Heart right ventricle (tissue), 16 donors: ENCODE data around the gene BNIP3. TPM values are rescaled to one million over a fixed set of nuclear protein-coding genes. Genes with fewer than 3 reads are reported as not detected.

Experiments
- ATAC-seq, 8 donors: fragments of 200-7000 bp; cut with Tn5 transposase; one replicate each; pipeline ENCODE4 v1.9.1; 2020; ENCODE audit warnings: mild to moderate bottlenecking in 8 of 8, moderate library complexity in 8 of 8, moderate number of reproducible peaks in 1 of 8
- DNase-seq, 2 donors: peaks; one replicate each; pipeline ENCODE4 v3.0.0-alpha.2; 2020
- H3K27ac ChIP-seq, 10 donors: fragments of 200-600 bp; sonication (generic) in 2 of 10; one replicate each; pipeline versions ENCODE4 v1.5.0 to v1.8.0; 2020 to 2022; ENCODE audit warnings: mild to moderate bottlenecking in 3 of 10
- H3K27me3 ChIP-seq, 7 donors: fragments of 200-600 bp; one replicate each; pipeline ENCODE4 v1.8.0; 2021 to 2022; ENCODE audit warnings: mild to moderate bottlenecking in 2 of 7
- H3K36me3 ChIP-seq, 9 donors: fragments of 200-600 bp; sonication (generic) in 1 of 9; one replicate each; pipeline versions ENCODE4 v1.5.0 to v1.8.0; 2020 to 2022; ENCODE audit warnings: mild to moderate bottlenecking in 2 of 9
- H3K4me1 ChIP-seq, 9 donors: fragments of 200-600 bp; sonication (generic) in 1 of 9; one replicate each; pipeline versions ENCODE4 v1.5.0 to v1.8.0; 2020 to 2022; ENCODE audit warnings: mild to moderate bottlenecking in 4 of 9
- H3K4me3 ChIP-seq, 10 donors: fragments of 200-600 bp; sonication (generic) in 2 of 10; one replicate each; pipeline versions ENCODE4 v1.5.0 to v1.8.0; 2020 to 2022; ENCODE audit warnings: mild to moderate bottlenecking in 7 of 10, moderate library complexity in 2 of 10
- H3K9me3 ChIP-seq, 11 donors: fragments of 200-600 bp in 10 of 11; sonication (generic) in 2 of 11; one replicate each; pipeline versions ENCODE4 v1.5.0 to v1.8.0; 2013 to 2022; ENCODE audit warnings: mild to moderate bottlenecking in 2 of 11, control low read depth in 1 of 11, moderate library complexity in 1 of 11
- CTCF ChIP-seq, 9 donors: fragments of 200-600 bp; sonication (generic) in 2 of 9; IDR thresholded peaks; one replicate each; pipeline versions ENCODE4 v1.5.0 to v1.8.0; 2021 to 2022; ENCODE audit warnings: antibody characterized with exemption in 9 of 9, mild to moderate bottlenecking in 5 of 9, moderate library complexity in 1 of 9
- WGBS, 2 donors: extraction: QIAGEN DNeasy Blood & Tissue Kit; methylation state at CpG; one replicate each; pipeline ENCODE4 v1.1.7; 2013; ENCODE audit warnings: inconsistent platforms in 1 of 2; 5-methylcytosine and 5-hydroxymethylcytosine counted together
- intact Hi-C, 10 donors: fragments of 100-400 bp; cut with DNase I; formaldehyde crosslinking; loops; one replicate each; pipeline versions ENCODE4 v1.11.1 to v1.14.2; 2022
- polyA plus RNA-seq, 2 donors: library from polyadenylated mRNA; stranded (reverse); fragments of 200-250 nt; gene quantifications; one replicate each; pipeline ENCODE4 v1.2.3, GENCODE V29; 2013
- total RNA-seq, 10 donors: library from RNA; stranded (reverse); fragmentation: NEBNext Ultra II Directional in 3 of 10; extraction: Animal tissue kit (Norgen Biotek cat#: 25700) in 3 of 10; gene quantifications; one replicate each; pipeline versions ENCODE4 v1.2.1 to v1.2.4, GENCODE V29; 2021 to 2023
- donor health status: Arrhythmogenic right ventricular cardiomyopathy.
- donor health status: ischemic (EF 13 %, LVEDD 7.1; RV severe dilation, severe dysfunction).
- donor health status: healthy with polysubstance abuse.
- donor health status: DM: no; HTN: yes; CAD: no.
- donor health status: DM: no; HTN: no; CAD: no.
- donor health status: ischemic (EF 25% LVEDD 6.9; RV normal size, moderate dysfunction).
- donor health status: ischemic (EF 25% LVEDD 5.7; RV mildly dilated, moderate dysfunction).
- donor health status: healthy.
- donor health status: DM: yes; HTN: yes; CAD: no.
- donor health status: Ischemic cardiomyopathy.
- donor health status: ischemic (EF 35%, LVEDD 5.7; RV mildly dilated, moderate dysfunction).
- donor health status: nonischemic (EF 11% LVEDD 7.7; RV severe dilation, severe dysfunction).
- donor health status: DM: yes; HTN: yes; CAD: no.
- donor health status: PGD.
- donor health status: ischemic (EF 29% LVEDD 5.4; RV normal size, mild dysfunction).
- donor health status: nonischemic (EF 23%, LVEDD 6.1; RV moderate dilation, normal function).

The BNIP3 gene
- total and polyA plus RNA-seq, 12 donors: 34.6 to 211 (median 148) TPM

- WGBS, 2 donors: 87 to 91% methylated on average over 14 of the region's 14 CpGs
- no peak overlapping the region for H3K4me3 ChIP-seq
- intact Hi-C loops: no loop called here
Measured at GRCh38 chr10:131946321-131946751, 35.4 kb downstream of the BNIP3 start.

DNA sequence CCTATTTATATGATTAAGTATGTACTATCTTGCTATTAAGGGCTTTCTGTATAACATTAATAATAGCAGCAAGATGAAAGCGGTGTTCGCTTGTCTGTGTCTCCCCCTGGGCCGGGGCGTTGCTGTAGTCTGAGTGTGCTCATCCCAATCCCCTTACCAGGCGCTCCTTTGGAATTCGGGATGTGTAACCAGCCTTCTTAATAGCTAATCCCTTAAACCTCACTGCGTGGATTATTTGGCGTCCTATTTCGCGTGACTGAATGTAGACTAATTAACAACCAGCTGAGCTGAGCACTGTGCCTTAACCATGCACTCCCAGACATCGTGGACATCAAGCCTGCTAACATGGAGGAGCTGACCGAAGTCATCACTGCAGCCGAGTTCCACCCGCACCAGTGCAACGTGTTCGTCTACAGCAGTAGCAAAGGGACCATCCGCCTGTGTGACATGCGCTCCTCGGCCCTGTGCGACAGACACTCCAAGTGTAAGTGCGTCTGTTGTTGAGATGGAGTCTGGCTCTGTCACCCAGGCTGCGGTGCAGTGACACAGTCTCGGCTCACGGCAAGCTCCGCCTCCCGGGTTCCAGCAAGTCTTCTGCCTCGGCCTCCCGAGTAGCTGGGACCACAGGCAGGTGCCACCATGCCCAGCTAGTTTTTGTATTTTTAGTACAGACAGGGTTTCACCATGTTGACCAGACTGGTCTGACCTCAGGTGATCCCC is 36.6 kb downstream of the BNIP3 start:
- Histone ChIP-seq H3K9me3 (no peaks in the 10 kb centered on the region), H3K27ac (no peak overlapping the region), H3K27me3 (no peaks in the 10 kb centered on the region), H3K36me3 (peaks cover 0 to 99% (median 58%) of the 10 kb centered on the region in 9 donors), H3K4me3 (no peak overlapping the region), H3K4me1 (peaks cover 0 to 6% (median 0%) of the 10 kb centered on the region in 9 donors)
- TF ChIP-seq CTCF (IDR thresholded peaks at IDR 0.05): no peak
- no peak for DNase-seq
- intact Hi-C loops: loop anchor here in 4 of 10 donors (5.0 kb wide), 2 partner anchors 43 to 58 kb away; partner anchors contain the start of gene PPP2R2D (in 3 of the 4)
- no peak for ATAC-seq
- WGBS, 2 donors: 96% methylated on average over 28 of the region's 28 CpGs

More at GRCh38 chr10:131946321-131946751, 35.4 kb downstream of the BNIP3 start:
- DNase-seq: no peak
- no peak for ATAC-seq
- no peak for TF ChIP-seq CTCF (IDR thresholded peaks at IDR 0.05)
- Histone ChIP-seq H3K27ac (no peak overlapping the region), H3K36me3 (peaks cover 0 to 99% (median 57%) of the 10 kb centered on the region in 9 donors), H3K4me1 (peaks cover 0 to 6% (median 0%) of the 10 kb centered on the region in 9 donors), H3K27me3 (no peaks in the 10 kb centered on the region), H3K9me3 (no peaks in the 10 kb centered on the region)

- Histone ChIP-seq H3K36me3 (peaks cover 0 to 99% (median 57%) of the 10 kb centered on the region in 9 donors), H3K27ac (no peak overlapping the region), H3K4me1 (peaks cover 0 to 6% (median 0%) of the 10 kb centered on the region in 9 donors), H3K27me3 (no peaks in the 10 kb centered on the region), H3K4me3 (no peak overlapping the region), H3K9me3 (no peaks in the 10 kb centered on the region)
- WGBS, 2 donors: 70 to 78% methylated on average over 4 of the region's 4 CpGs
- DNase-seq (no peak), ATAC-seq (no peak)
- intact Hi-C loops: loop anchor here in 4 of 10 donors (5.0 kb wide), 2 partner anchors 42 to 57 kb away; partner anchors contain the start of gene PPP2R2D (in 3 of the 4)
- TF ChIP-seq CTCF (IDR thresholded peaks at IDR 0.05): no peak
Measured at GRCh38 chr10:131944412-131944811, 37.3 kb downstream of the BNIP3 start.

GRCh38 chr10:131943021-131943814 is 38.5 kb downstream of the BNIP3 start:
- no peaks in the 10 kb centered on the region for H3K9me3 ChIP-seq
- H3K27me3 ChIP-seq: no peaks in the 10 kb centered on the region
- WGBS, 2 donors: 71 to 74% methylated on average over 11 of the region's 11 CpGs
- intact Hi-C loops: loop anchor here in 4 of 10 donors (5.0 kb wide), 2 partner anchors 41 to 56 kb away; partner anchors contain the start of gene PPP2R2D (in 3 of the 4)
- DNase-seq (no peak), ATAC-seq (peak in 6 of 8 donors; percentile 71 to 86 (median 74))
- H3K27ac ChIP-seq: no peak overlapping the region
- peaks cover 0 to 6% (median under 1%) of the 10 kb centered on the region in 9 donors for H3K4me1 ChIP-seq
- H3K36me3 ChIP-seq: peaks cover 0 to 97% (median 52%) of the 10 kb centered on the region in 9 donors
- TF ChIP-seq CTCF (IDR thresholded peaks at IDR 0.05): peak; percentile 8 to 62 (median 44)
- no peak overlapping the region for H3K4me3 ChIP-seq
